Keratinocyte (primary cell): ENCODE measurements around the gene CDK3. TPM values are rescaled to one million over a fixed set of nuclear protein-coding genes. Genes with fewer than 3 reads are reported as not detected.

Experiments used
- DNase-seq: peaks from one replicate; pipeline ENCODE4 v3.0.0-alpha.2; 2011; ENCODE audit warnings: low read depth, missing footprints, low spot score
- FAIRE-seq: peaks from 2 replicates; lab custom pipeline; 2011; peaks lifted over from hg19 to GRCh38; lab: Jason Lieb, UNC
- H2AFZ ChIP-seq: 2 replicates; pipeline ENCODE4 v1.6.0; 2012; ENCODE audit warnings: low read length, control low read depth, inconsistent platforms; ENCODE audit not compliant: control insufficient read depth
- H3K27ac ChIP-seq: 2 replicates; pipeline ENCODE4 v1.5.1; 2011; ENCODE audit warnings: low read length; ENCODE audit not compliant: control insufficient read depth, insufficient read depth
- H3K27me3 ChIP-seq: 3 replicates; pipeline ENCODE4 v1.6.0; 2011; ENCODE audit warnings: low read length; ENCODE audit not compliant: control insufficient read depth, insufficient read depth; ENCODE audit errors: extremely low read depth
- H3K36me3 ChIP-seq, 2 experiments: 2 replicates in 1 of 2; 3 replicates in 1 of 2; pipeline ENCODE4 v1.5.1; 2011; ENCODE audit warnings: low read length in 2 of 2, mild to moderate bottlenecking in 1 of 2; ENCODE audit not compliant: control insufficient read depth in 2 of 2, insufficient read depth in 2 of 2; ENCODE audit errors: extremely low read depth in 1 of 2
- H3K4me1 ChIP-seq: 3 replicates; pipeline ENCODE4 v1.5.1; 2011; ENCODE audit warnings: low read length; ENCODE audit not compliant: control insufficient read depth, insufficient read depth; ENCODE audit errors: extremely low read depth
- H3K4me2 ChIP-seq: 3 replicates; pipeline ENCODE4 v1.6.0; 2011; ENCODE audit warnings: low read depth, low read length; ENCODE audit not compliant: control insufficient read depth, insufficient read depth; ENCODE audit errors: extremely low read depth
- H3K4me3 ChIP-seq, 3 experiments: fragments of 200-600 bp in 1 of 3; sonication (generic) in 1 of 3; 2 replicates in 2 of 3; 3 replicates in 1 of 3; pipeline ENCODE4 v1.5.1; 2011 to 2016; ENCODE audit warnings: low read length in 3 of 3, mild to moderate bottlenecking in 3 of 3, control low read depth in 2 of 3, inconsistent platforms in 1 of 3, low read depth in 1 of 3, mixed read lengths in 1 of 3, mixed run types in 1 of 3, moderate library complexity in 1 of 3; ENCODE audit not compliant: control insufficient read depth in 2 of 3, insufficient read depth in 2 of 3; ENCODE audit errors: extremely low read depth in 1 of 3
- H3K79me2 ChIP-seq: 2 replicates; pipeline ENCODE4 v1.6.0; 2012; ENCODE audit warnings: low read length; ENCODE audit not compliant: control insufficient read depth, insufficient read depth
- H3K9ac ChIP-seq: 3 replicates; pipeline ENCODE4 v1.6.0; 2011; ENCODE audit warnings: low read length; ENCODE audit not compliant: control insufficient read depth, insufficient read depth; ENCODE audit errors: extremely low read depth
- H3K9me1 ChIP-seq: 3 replicates; pipeline ENCODE4 v1.6.0; 2011; ENCODE audit warnings: low read length; ENCODE audit not compliant: control insufficient read depth, insufficient read depth; ENCODE audit errors: extremely low read depth
- H3K9me3 ChIP-seq: 2 replicates; pipeline ENCODE4 v1.5.1; 2012; ENCODE audit warnings: low read depth, low read length; ENCODE audit not compliant: control insufficient read depth
- H4K20me1 ChIP-seq: 3 replicates; pipeline ENCODE4 v1.6.0; 2011; ENCODE audit warnings: low read length; ENCODE audit not compliant: control insufficient read depth, insufficient read depth; ENCODE audit errors: extremely low read depth
- CTCF ChIP-seq, 3 experiments: IDR thresholded peaks in 1 of 3; conservative IDR thresholded peaks in 1 of 3; optimal IDR thresholded peaks in 1 of 3; 2 replicates in 2 of 3; 3 replicates in 1 of 3; pipeline versions ENCODE3 to v1.5.1; 2011; ENCODE audit warnings: low read length in 3 of 3, mild to moderate bottlenecking in 3 of 3, moderate library complexity in 2 of 3, control low read depth in 1 of 3, inconsistent platforms in 1 of 3; ENCODE audit not compliant: insufficient read depth in 2 of 3; ENCODE audit errors: extremely low read depth in 1 of 3
- EZH2 ChIP-seq: IDR thresholded peaks from one replicate; pipeline ENCODE4 v1.6.1; 2012; ENCODE audit warnings: inconsistent platforms, mild to moderate bottlenecking, low read length, moderate library complexity
- dilution Hi-C: fragments of 300-500 bp; cut with MboI; formaldehyde crosslinking; loops from one replicate; pipeline ENCODE4 v1.7.0; 2020; ENCODE audit warnings: low sequenced_read_pairs; ENCODE audit not compliant: extremely low pct_ligation_motif_present
- polyA plus RNA-seq, 5 experiments: library from polyadenylated mRNA; depleted of rRNA in 3 of 5; stranded (reverse) in 3 of 5; stranded (forward) in 1 of 5; unstranded in 1 of 5; fragments of >200 nt; gene quantifications; 1 replicate in 1 of 5; 2 replicates in 3 of 5; 3 replicates in 1 of 5; pipeline versions ENCODE4 v1.2.1 to v1.2.3, GENCODE V29; 2011 to 2012; ENCODE audit warnings: missing spikeins in 2 of 5, low read depth in 1 of 5, low replicate concordance in 1 of 5

Gene CDK3
- polyA plus RNA-seq, 1 donor (not counting 4 experiments of a cell fraction or from before 2014, with no cell fraction given), result 1.8 TPM

- TF ChIP-seq EZH2 (no peak), CTCF (optimal IDR thresholded peaks at IDR 0.05 in 1 of 3, IDR thresholded peaks at IDR 0.05 in 1 of 3, conservative IDR thresholded peaks at IDR 0.05 in 1 of 3; ENCODE audit: extremely low read depth in 1 of 3, insufficient read depth in 2 of 3, low read length in 3 of 3) (no peak)
- dilution Hi-C loops, result no loop called here
- Histone ChIP-seq H4K20me1 (no peaks in the 10 kb centered on the region), H3K27ac (no peak overlapping the region), H3K4me3 (no peak overlapping the region), H3K9me3 (no peaks in the 10 kb centered on the region), H3K4me2 (no peak overlapping the region), H3K9me1 (no peaks in the 10 kb centered on the region), H3K9ac (no peak overlapping the region), H3K36me3 (no peaks in the 10 kb centered on the region), H3K79me2 (peaks cover 3% of the 10 kb centered on the region), H2AFZ (no peak overlapping the region), H3K27me3 (no peaks in the 10 kb centered on the region), H3K4me1 (peaks cover 32% of the 10 kb centered on the region)
- FAIRE-seq (no peak), DNase-seq (no peak)
Observed at GRCh38 chr17:75981019-75981615, 19.5 kb upstream of the CDK3 start.

- H3K4me2 ChIP-seq, result peak overlapping the region; percentile 37
- peaks cover under 1% of the 10 kb centered on the region for H3K79me2 ChIP-seq
- no peak overlapping the region for H3K4me3 ChIP-seq
- H4K20me1 ChIP-seq, result no peaks in the 10 kb centered on the region
- DNase-seq, result no peak
- H3K27me3 ChIP-seq, result no peaks in the 10 kb centered on the region
- H3K9me1 ChIP-seq, result no peaks in the 10 kb centered on the region
- dilution Hi-C loops, result no loop called here
- no peak for TF ChIP-seq CTCF (optimal IDR thresholded peaks at IDR 0.05 in 1 of 3, IDR thresholded peaks at IDR 0.05 in 1 of 3, conservative IDR thresholded peaks at IDR 0.05 in 1 of 3; ENCODE audit: extremely low read depth in 1 of 3, insufficient read depth in 2 of 3, low read length in 3 of 3)
- no peak for TF ChIP-seq EZH2
- peak overlapping the region; percentile 35 for H3K27ac ChIP-seq
- no peaks in the 10 kb centered on the region for H3K36me3 ChIP-seq
- peaks cover 25% of the 10 kb centered on the region for H3K4me1 ChIP-seq
- peak overlapping the region; percentile 36 for H2AFZ ChIP-seq
- no peaks in the 10 kb centered on the region for H3K9me3 ChIP-seq
- FAIRE-seq, result no peak
- no peak overlapping the region for H3K9ac ChIP-seq
Observed at GRCh38 chr17:75983501-75984181, 17.0 kb upstream of the CDK3 start.
